ENCODE data around the gene GYG2.

Gene GYG2

DNA sequence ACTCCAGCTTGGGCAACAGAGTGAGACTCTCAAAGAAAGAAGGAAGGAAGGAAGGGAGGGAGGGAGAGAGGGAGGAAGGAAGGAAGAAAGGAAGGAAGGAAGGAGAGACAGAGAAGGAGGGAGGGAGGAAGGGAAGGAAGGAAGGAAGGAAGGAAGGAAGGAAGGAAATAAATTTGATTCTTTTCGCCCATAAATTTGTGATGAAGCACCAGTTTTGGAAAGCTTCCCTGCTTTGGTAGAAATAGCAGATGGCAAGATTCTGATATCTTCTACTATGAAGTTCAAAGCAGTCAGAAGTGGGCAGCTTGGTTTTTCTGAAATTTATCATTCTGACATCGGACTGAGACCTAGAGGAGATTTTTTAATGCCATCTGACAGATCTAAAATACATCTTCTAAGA is 11.7 kb upstream of the GYG2 start:
- DNase-seq (ENCODE audit: low spot score): no peak

DNA sequence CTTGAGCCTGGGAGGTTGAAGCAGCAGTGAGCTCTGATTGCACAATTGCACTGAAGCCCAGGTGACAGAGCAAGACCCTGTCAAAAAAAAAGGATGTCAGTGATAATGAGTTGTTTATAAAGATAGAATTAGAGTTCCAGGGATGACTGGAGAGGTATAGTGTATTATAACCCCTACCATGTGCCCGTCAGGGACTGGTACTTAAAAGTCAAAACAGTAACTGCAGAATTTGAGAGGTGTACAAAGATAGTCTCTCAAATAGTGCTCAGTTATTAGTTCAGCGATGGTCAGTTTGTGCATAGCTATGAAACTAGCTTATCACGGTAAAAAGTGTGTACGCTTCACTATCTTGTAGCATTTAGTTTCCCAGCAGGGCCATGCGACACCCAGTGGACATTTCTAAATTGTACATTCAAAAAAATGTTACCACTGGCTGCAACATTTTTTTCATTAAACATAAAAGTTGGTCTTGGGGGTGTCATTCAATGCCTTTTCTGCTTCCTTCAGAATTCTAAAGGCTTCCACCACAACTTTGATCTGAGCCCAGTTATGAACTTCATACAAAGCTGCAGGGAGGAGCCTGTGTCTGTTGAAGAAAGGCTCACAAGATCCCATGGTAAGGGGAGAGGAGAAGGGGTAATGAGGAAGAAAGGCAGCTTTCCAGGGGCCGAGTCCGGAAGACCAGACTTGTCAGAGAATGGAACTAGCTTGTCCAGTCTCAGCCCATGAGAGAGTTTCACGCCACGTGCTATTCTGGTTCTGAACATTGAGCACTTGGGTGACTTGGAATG is 9.2 kb upstream of the GYG2 start:
- DNase-seq (ENCODE audit: low spot score): peak; percentile 69

DNA sequence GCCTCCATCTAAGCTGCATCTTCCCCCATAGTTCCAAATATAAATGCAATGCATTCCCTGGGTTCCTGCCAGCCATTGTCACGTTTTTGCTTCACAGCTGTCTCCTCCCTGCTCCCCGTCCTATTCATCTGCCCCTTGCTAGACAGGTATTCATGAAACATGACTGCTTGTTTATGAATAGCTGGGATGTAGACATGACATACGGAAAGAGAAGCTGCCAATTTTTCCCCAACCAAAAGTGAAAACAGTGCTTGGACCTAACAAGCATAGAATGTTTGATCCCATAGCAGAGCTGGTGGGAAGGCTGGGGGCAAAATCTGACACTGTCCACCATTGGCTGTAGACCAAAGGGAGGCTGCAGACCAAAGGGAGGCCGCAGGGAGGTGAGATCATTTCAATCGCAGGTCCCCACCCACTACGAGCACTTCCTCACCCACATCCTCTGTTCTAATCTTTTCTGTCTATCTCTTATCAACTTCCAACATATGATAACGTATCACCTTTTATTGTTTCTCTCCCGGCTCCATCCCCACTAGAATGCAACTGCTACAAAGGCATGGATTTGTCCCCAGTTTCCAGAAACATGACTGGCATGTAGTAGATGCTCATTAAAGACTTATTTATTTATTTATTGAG is 8.5 kb upstream of the GYG2 start:
- no peak for DNase-seq (ENCODE audit: low spot score)

DNA sequence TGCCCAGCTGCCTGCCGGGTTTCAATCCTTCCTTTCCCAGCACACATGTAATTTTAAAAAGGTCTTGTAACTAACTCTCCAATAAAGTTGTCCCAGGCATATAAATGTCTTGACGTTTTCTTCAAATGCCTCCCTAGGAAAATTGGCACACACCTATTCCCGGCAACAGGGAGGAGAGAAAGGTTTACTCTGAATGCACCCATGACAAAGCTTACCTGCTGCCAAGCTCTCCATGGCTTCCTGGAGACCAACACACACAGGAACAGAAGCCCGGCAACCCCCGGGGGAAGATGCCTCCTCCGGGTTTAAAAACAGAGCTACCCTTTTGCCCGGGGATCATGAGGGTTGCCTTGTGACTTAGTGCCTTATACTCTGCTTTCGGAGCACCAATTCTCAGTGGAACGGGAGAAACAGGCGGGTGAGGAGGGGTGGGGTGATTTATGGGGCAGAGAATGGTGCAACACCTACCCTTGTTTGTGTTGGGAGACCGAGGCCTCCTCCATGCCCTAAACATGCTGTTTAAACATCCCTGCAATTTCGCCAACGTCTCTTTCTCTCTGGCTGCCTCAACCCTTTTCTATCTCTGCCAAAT is 4.8 kb upstream of the GYG2 start:
- no peak for DNase-seq (ENCODE audit: low spot score)

DNA sequence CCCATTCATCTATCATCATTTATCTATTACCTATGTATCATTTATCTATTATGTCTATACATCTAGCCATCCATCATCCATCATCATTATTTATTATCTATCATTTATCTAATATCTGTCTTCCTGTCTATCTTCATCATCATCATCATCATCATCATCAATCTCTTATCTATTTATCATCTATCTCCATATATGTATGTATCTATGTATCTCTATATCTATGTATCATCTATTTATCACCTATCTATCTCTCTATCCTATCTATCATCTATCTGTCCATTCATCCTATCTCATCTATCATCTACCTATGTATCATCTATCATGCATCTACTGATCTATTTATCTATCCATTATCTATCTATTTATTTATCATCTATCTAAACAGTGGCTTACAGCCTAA is 3.8 kb upstream of the GYG2 start:
- no peak for DNase-seq (ENCODE audit: low spot score)

DNA sequence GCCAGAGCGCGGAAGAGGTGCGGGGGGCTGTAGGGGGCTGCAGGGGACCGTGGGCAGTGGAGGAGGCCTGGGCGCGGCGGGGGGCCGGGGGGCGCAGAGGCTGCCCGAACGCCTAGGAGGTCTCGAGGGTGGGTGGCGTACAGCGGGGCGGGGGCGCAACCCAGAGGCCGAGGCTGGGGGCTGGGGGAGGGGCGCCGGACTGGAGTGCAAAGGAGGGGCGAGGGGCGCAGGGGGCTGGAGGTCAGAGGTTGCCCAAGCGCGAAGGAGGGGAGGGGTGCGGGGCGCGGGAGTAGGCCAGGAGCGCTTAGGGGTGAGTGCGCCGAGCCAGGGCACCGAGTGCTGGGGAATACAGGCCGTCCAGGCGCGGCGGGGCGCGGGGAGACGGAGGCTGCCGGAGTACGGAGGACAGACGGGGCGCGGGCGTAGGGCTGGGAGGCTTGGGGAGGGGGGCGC is 255 bp downstream of the GYG2 start:
- DNase-seq (ENCODE audit: low spot score): no peak

DNA sequence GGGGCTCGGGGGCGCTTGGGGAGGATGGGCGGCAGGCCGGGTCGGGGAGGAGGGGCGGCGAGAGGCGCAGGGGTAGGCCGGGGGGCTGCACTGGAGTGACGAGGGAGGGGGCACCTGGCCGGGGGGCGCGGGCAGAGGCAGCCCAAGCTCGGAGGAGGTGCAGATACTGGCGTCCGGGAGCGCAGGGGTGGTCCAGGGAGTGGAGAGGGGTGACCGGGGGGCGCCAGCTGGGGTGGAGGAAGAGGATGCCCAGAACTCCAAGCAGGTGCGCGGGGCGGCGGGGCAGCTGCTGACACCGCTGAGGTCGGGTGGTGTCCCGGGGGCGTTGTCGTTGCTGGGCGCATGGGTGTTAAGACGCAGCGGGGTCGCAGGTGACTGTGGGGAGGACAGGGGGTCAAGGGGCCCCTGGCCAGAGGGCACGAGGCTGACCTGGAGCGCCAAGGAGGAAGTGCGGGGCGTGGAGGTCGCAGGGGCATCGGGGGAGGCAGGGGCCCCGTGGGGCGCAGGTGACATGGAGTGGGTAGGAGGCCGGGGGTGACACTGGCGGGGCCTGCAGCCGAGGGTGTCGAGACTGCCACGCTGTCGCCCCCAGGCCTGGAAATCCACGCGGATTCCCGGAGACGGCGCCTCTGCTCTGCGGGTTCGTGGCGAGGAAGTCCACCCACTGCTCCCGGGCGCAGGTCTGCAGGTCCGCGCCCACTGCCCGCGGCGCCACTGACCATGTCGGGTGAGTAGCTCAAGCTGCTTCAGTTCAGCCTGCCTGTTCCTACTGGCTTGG is 928 bp downstream of the GYG2 start:
- no peak for DNase-seq (ENCODE audit: low spot score)

DNA sequence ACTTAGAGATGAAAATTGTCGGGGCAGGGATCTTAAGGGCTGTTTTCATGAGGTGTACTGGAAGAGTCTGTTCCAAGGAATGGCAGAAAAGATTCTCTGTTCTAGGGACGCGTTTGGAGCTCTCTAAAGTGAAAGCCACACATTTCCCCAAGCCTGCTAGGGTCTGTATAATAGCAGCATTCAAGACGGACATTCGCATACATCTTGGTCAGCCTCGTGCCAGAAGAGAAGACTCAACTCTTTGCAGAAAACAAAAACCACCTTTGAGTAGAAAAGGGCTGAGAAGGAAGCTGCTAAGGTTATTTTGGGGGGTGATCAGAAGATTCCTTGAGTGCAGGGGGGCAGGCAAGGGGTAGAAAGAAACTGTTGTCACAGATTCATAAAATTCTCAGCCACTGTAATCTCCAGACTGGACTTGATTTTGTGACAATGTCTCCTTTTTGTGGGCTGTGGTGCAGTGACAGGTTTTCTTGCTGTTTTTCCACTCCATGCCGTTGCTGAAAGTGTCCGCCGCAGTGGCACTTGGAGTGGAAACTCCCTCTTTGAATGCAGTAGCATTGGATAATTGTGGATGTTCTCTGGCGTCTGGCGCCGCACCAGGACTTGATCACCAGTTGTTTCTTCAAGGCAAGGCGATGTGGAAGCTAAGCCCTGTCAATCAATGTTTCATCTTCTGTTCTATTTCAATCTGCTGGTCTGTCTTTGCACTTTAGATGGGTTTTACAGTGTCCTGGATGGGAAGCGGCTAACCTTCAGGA is 2.9 kb downstream of the GYG2 start:
- DNase-seq (ENCODE audit: low spot score): no peak

DNA sequence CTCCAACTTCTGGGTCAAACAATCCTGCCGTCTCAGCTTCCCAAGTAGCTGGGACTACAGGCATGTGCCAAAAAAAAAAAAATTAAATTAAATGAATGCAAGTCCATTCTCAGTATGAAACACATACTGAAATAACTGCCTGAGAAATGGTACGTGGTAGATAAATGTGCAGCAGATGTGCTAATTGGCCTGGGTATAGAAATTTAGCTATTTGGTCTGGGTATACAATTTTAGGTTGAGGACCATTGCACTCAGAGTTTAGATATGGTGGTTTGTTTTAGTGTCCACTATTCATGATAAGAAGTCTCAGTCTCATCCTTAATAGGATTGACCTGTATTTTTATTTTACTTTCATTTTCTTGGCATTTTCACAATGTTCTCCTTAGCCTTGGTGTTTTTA is 9.2 kb downstream of the GYG2 start:
- no peak for DNase-seq (ENCODE audit: low spot score)

DNA sequence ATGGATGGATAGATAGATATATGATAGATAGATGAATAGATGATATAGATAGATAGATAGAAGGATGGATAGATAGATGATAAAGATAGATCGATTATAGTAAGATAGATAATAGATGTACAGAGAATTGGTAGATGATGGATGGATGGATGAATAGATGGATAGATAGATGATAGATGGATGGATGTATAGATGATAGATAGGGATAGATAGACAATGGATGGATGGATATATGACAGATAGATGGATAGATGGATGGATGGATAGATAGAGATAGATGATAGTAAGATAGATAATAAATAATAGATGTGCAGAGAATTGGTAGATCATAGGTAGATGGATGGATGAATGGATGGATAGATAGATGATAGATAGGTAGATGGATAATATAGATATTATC is 12.2 kb downstream of the GYG2 start:
- no peak for DNase-seq (ENCODE audit: low spot score)

DNA sequence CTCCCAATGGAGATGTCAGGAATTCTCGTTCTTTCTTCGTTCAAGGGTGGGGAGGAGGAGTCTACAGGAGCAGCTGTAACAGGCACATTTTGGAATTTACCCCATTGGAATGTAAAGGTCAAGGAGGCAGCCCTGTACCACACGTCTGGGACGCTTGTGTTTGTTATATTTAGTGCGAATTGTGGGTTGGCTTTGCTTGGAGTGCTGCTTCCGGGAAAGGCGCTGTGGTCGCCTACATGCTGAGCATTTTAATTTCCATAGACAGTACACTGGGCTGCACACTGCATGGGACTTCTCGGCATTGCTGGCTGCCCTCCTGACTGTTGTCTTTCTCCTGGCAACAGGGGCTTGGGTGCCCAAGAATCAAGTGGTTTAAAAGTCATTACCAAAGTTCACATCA is 12.8 kb downstream of the GYG2 start:
- DNase-seq (ENCODE audit: low spot score): no peak

DNA sequence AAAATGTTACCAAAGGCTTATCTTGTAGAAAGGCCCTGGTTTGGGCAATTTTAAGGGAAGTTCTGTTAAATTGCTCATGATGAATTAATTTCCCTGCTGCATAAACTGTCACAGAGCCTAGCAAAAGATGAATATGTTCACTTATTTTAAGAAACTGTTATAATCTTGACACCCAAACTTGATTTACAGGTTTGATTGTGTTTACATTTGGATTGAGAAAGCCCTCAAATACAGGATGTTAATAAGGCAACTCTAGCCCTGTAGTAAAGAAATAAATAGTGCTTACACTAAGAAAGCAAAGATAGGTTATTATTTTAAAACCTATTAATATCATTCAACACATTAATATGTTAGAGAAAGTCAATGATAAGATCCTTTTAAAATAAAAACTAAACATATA is 18.3 kb downstream of the GYG2 start:
- DNase-seq (ENCODE audit: low spot score): no peak

DNA sequence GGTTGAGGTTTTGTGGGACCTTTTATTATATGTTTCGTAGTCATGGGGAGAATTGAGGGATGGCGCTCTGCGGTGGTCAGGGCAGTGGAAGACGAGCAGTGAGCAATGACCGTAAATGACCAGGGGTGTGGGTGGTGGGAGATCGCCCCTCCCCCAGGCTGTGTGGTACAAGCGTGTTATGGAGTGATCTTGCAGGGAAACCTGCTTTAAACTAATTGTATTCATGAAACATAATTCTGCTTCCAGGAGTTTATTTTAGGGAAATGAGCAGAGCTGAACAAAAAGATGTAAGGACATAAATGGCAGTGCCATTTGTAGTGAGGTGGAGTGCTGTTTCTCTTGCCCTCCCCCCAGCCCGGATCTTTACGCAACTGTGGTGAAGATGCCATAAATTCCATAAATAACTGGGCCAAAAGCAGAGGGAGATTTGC is 20.2 kb downstream of the GYG2 start:
- no peak for DNase-seq (ENCODE audit: low spot score)

DNA sequence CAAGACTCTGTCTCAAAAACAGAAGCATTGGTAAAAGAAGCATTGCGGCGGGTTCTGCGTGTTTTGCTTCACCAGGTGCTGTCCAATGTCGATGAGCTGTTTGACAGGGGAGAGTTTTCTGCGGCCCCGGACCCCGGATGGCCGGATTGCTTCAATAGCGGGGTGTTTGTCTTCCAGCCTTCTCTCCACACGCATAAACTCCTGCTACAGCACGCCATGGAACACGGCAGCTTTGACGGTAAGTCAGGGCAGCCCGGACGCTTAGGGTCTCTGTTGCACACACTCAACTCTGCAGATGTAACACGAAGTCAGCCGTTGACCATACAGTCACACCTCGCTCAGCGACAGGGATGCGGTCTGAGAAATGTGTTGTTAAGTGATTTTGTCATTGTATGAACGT is 26.2 kb downstream of the GYG2 start:
- DNase-seq (ENCODE audit: low spot score): no peak

DNA sequence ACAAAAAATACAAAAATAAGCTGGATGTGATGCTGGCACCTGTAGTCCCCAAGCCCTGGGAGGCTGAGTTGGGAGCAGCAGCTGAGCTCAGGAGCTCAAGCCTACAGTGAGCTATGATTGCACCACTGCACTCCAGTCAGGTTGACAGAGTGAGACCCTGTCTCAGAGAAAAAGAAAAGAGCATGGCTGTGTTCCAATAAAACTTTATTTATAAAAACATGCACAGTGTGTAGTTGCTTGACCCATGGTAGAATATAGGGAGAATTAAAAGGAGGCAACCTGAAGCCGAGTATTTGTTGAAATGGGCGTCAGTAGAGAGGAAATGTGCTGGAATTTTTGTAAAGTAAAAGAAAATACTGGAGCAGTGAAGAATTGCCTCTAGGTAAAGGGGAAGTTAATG is 27.0 kb downstream of the GYG2 start:
- DNase-seq (ENCODE audit: low spot score): no peak

DNA sequence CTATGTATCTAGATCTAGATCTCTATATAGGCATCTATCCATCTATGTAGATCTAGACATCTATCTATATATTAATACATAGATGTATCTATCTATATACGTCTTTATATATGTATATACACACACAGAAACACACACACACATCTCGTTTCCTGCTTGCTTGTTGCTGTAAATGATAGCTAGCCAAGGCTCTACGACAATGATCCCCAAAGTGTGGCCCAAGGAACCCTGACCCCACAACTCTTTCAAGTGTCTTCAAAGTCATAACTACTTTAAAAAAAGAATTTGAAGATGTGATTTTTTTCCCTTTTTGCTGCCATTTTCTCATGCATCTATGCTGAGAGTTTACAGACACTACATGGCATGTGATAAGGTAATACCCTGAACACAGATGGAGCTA is 28.8 kb downstream of the GYG2 start:
- no peak for DNase-seq (ENCODE audit: low spot score)

DNA sequence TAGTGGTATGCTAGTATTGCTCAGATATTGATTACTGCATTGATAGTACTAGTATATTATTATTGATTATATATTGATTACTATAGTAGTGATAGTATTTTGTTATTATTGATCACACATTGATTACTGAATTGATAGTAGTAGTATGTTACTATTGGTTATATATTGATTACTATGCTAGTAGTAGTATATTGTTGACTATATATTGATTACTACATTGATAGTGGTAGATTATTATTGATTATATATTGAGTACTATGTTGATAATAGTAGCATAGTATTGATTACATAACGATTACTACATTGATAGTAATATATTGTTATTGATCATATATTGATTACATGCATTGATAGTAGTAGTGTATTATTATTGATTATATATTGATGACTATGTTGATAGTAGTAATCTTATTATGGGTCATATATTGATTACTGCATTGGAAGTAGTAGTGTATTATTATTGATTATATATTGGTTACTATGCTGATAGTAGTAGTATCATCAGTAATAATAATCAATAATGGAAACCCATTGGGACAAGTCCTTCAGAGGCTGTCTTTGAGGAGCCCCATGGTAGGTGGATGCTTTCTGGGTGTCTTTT is 30.6 kb downstream of the GYG2 start:
- DNase-seq (ENCODE audit: low spot score): no peak

DNA sequence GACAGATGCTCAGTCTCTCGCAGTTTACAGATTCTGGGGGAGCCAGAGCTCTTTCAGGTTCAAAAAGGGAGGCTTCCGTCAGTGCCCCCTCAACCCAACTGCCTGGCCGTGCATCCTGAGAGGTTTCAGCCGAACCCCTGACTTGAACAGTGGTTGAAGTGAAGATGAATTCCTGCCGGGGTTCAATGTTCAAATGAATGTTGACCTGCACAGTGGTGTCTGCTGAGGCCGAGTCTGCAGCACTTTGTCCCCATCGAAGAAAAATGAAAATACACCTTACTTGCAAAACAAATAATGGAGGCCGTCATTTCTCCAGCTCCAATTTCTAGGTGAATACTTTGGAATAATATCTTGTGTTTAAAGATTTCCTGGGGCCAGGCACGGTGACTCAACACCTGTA is 33.7 kb downstream of the GYG2 start:
- no peak for DNase-seq (ENCODE audit: low spot score)

DNA sequence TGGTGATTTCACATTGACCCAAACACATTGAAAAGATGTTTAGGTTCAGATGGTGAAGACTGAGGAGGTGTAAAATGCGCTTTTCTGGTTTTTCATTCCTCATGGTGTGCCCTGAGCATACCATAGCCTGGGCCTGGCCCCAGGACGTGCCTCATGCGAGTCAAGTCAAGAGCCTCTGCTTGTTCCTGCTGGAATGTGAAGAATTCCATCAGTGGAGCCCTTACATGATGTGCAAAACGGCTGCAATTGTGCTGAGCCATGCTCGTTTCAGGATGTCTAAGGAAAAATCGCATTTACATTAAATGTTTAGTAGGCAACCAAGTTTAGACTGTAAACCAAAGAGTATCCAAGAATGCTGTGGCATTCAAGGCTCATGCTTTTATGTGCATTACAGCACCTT is 34.9 kb downstream of the GYG2 start:
- DNase-seq (ENCODE audit: low spot score): no peak

DNA sequence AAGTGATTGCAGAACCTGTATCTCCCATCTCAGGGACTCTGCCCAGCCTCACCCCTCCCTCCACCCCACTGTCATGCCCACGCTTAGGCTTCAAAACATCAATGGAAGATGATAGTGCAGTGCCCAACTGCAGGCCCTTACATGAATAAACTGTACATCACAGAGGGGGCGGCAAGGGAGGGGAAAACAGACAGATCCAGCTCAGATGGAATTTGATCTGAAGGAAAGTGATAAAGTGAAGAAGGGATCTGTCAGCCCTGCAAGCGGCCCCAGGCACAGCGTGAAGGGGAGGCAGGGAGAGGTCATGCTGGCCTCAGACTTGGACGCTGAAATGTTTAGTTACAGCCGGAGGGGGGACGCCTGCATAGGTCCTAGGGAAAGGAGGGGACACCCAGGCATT is 38.5 kb downstream of the GYG2 start:
- no peak for DNase-seq (ENCODE audit: low spot score)

DNA sequence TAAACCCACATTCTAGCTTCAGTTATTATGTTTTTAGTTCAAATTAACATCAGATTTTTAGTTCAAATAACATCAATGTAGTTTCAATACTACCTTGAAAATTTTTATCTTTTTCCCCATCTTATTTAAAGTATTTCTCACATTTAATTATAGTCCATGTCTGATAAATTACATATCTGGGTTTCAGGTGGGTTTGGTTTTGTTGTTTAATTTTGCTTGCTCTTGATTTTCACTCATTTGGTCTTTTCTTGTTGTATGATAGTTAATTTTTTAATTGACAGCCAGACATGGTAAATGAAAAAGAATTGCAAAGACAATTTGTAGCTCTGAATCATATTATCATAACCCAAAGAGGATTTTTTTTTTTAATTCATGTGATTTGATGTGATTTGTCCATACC is 41.9 kb downstream of the GYG2 start:
- DNase-seq (ENCODE audit: low spot score): no peak

DNA sequence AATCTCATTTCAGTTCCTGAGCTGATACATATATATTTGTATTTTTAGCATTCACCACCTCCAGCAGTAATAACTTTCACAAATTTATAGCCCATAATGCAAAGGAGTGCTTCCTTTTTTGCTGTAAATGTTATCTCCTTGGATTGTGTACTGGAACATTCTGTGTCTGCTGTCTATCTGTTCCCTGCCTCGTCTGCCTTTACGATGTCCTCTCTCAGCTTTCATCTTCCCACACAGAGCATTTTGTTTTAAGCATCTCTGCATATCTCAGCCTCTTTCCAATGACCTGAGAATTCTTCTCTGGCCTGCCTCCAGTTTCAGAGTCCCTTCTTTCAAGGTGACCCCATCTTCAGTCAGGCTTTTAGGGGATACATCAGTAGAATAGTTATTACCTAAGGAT is 43.1 kb downstream of the GYG2 start:
- no peak for DNase-seq (ENCODE audit: low spot score)
